HG03025 (cell line): ENCODE results near the gene HSDL1.
A peak's percentile ranks its signal among the peaks of the same experiment; 100 is the strongest.

Source experiments
- ATAC-seq: cut with Tn5 transposase; IDR thresholded peaks from one replicate; pipeline ENCODE4 v1.9.1; 2021; ENCODE audit warnings: mild to moderate bottlenecking, moderate library complexity; ENCODE audit not compliant: unreplicated experiment, low FRiP score

The HSDL1 gene

GRCh38 chr16:84144859-84145639 lies at the start of gene HSDL1, which contains the start of gene DNAAF1:
TSS of gene HSDL1 (minus strand) at chr16:84145177. CDS start at chr16:84131321, 13,856 bp downstream.
TSS of gene DNAAF1 (plus strand) at chr16:84145308. CDS start at chr16:84145441, 133 bp downstream.
- peak; percentile 80 for ATAC-seq

DNA sequence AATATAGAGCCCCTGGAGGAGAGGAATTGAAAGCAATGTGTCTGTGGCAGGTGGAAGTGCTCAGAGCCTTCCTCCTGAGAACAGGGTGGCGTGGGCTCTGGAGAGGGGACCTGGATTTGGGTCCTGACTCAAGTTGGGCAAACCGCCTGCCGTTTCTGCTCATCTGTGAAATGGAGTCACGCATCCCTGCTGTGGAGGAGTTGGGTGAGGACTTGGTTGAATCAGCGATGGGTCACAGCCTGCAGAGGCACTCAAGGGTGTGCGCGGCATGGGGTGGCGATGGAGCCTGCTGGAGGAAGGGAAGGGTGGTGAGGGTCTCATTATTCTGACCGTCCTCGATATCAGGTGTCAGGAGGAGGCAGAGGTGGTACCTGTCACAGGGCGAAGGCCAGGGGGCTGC lies 49.0 kb upstream of the HSDL1 start:
- ATAC-seq, result no peak

DNA sequence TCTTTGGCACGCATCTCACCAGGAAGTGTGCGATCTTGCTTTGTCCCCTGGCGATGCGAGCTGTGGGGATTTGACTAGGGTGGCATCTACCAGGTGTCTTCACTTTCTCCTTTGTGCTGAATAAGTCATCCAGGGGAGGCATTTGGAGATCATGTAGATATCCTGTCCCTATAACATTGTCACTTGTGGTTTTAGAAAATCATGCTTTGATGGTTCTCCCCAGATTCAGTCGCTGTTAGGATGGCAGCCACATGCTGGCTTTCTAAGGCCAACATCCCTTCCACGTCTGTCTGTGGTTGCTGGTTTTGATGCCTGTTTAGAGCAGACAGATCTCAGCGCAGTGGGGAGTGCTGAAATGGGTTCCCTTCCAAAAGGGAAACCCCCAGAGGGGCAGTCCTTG lies 48.5 kb upstream of the HSDL1 start:
- ATAC-seq, result no peak

DNA sequence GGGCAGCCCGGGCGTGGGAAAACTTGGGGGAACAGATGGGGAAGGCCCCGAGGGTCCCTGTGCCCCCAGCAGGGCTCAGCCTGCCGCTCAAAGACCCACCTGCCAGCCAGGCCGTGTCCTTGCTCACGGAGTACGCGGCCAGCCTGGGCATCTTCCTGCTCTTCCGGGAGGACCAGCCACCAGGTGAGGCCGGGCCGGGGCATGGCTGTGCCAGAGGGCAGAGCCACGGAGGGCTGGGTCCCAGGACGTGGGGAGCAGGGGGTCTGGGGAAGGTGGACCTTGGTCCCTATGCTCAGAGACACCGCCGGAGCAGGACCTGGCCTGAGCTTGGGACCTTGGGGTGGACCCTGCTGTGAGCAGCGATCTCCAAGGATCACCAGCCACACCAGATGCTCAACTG lies 46.5 kb upstream of the HSDL1 start:
- no peak for ATAC-seq

GRCh38 chr16:84190731-84191388 lies 45.9 kb upstream of the HSDL1 start, which contains the start of gene ADAD2:
TSS of gene ADAD2 (plus strand) at chr16:84191157. CDS start at chr16:84191231, 74 bp downstream.
- no peak for ATAC-seq

DNA sequence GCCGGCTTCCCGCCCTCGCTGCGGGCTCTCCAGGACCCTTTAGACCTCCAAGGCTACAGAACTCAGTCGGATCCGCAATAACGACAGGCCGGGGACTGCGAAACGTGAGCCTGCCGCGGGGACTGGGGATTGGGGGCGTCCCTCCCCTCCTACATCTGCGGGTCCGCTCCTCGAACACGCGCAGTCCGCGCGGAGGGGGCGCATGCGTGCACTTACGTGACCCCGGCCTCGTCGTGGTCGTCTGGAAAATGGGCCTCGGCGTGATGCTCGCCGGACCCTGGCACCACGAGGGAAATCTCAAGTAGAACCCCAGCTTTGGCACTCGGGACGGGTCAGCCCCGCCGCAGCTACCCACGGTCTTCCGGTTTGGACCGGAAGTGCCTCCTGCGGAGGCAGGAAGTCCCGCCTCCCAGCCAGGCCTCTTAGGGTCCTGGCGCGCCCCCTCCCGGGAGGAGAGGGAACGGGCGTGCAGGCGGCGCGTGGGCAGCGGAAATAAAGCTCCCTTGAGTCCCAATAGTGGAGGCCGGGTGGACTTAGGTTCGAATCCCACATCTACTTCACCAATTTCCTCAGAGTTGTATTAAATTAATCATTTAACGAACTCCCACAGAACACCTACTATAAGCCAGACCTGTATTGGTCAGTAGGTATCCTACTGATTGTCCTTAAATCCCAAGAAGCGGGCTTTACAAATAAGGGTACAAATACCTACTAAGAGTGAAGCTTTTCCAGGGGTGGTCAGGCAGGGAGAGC lies 41.9 kb upstream of the HSDL1 start, which contains the start of gene TAF1C:
TAF1C (minus strand) TSS at position 373 of the 753 bp plus-strand sequence. CDS start 2,069 bp downstream, outside the sequence.
- peak; percentile 80 for ATAC-seq

DNA sequence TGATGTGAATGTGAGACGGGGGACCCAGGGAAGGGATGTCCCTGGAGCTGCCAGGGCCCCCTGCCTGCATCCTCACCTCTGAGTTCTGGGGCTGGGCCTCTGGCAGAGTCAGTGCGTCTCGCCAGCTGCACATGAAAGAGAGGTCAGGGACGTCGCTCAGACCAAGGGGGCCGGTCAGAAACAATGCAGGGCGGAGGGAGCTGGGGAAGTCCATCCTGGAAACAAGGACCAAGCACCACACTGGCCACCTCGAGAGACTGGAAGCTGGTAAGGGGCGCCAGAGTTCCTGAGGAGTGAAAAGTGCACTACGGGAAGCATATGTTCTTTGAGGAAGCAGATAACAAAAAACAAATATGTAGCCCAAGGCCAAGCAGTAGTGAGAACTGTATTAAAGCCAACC lies 39.8 kb upstream of the HSDL1 start:
- no peak for ATAC-seq

GRCh38 chr16:84183911-84184591 lies 39.1 kb upstream of the HSDL1 start:
- no peak for ATAC-seq

GRCh38 chr16:84183572-84183875 lies 38.5 kb upstream of the HSDL1 start:
- ATAC-seq, result no peak

DNA sequence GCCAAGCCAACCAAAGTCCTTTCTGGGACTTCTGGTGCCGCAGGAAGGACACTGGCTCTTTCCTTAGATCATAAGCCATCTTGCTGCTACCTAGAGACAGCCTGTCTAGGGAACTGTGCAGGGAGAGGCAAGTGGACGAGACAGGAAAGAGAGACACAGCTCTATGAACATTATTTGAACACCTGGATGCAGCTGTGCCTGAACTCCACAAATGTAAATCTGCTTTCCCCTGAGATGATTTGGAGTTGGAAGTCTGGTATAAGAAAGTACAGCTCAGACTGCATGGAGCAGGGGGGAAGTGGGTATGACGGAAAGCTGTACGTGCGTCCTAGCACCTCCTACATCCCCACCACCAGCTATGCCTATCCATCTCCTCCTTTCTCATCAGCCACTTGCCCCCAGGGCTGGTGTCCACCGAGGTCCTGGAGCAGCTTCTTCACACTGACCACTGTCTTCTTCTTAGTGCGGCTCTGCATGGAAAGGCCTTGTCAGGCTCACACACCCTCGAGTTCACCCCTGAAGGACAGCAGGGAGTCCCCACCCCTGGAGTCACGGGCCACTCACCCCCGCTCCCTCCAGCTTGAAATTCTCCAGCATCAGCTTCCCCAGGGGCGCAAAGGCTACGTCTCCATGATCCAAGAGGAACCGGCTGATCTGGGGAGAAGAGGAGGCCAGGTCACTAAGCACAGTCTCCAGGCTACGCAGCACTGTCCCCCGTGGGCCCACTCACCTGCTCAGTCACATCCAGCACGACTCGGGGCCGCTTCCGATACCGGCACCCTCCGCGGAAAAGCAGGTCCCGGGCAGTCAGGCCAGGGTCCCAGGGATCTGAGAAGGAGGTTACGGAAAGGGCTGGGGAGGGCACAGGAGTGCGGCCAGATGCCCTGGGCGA lies 37.9 kb upstream of the HSDL1 start:
- ATAC-seq, result no peak

DNA sequence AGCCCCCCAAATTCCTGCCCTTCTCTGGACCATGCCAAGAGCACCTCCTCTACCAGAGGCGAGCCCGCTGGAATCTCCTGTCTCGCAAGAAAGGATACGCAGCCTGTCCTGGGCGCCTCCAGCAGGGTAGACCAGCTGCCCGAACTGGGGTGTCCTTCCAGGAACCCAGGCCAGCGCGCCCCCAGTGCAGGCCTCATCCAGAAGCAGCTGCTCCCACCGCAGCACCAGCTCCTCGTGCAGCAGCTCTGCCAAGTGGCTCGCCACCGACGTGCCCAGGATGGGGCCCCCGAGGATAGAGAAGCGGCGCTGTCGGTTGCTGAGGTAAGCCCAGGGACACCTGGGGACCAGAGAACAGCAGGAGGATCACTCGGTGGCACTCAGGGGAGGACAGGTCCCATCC lies 37.1 kb upstream of the HSDL1 start:
- no peak for ATAC-seq

- ATAC-seq, result no peak
These were observed 36.4 kb upstream of the HSDL1 start for GRCh38 chr16:84181144-84181915.

- no peak for ATAC-seq
These were observed 35.7 kb upstream of the HSDL1 start for GRCh38 chr16:84180519-84181140.

- ATAC-seq, result no peak
These were observed 34.8 kb upstream of the HSDL1 start for GRCh38 chr16:84179612-84180320.

DNA sequence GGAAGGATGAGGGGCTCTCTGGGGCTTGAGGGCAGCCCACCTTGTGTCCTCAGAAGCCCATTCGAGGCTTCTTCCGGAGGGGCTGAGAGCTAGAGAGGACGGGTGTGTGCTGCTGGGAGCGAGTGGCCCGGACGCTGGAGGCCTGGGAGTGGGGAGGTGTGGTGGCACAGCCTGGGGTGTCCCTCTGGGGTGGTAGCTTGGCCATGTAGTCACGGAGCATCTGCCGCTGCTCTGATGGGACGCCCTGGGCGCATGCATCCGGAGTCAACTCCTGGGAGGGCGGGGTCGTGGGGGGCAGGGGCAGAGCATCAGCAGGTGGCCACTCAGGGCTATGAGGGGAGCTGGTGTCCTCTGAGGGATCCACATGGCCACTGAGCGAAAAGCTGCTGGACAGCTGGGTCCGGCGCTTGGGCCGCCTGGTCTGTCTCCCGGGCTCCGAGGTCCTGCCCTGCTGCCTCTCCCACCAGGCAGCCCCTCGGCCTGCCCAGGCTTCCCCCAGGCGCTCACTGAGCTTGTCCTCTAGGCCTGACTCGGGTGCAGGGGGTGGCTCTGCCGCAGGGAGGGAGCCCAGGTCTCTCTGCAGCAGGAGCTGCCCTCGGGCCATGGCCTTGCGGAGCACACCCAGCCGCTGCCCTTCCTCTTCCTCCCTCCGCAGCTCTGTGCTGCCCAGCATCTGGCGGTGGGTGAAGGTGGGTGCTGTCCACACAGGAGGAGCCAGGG lies 34.1 kb upstream of the HSDL1 start:
- no peak for ATAC-seq

DNA sequence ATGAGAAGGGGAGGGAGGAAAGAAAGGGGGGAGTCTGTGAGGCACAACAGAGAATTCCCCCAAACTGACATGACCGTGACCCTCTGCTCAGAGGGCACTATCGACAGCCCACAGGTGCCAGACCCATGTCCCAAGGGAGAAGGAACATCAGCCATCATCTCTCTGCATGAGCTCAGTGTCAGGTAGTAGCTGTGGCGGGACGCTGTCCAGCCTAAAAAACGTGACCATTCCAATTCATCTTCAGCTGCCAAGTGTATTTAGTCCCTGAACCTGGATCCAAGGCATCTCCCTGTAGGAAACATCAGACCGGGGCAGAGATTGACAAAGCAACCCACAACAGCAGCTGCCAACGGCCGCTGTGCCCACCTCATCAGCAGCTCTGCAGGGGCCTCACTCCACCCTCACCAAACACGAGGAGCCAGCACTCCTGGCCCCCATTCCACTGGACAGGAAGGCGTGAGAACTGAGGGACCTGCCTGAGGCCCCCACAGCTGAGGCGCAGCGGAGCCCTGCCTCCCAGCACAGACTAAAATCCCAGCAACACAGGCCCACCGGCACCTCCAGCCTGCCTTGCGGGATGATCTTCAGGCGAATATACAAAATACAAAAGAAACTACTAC lies 33.3 kb upstream of the HSDL1 start:
- no peak for ATAC-seq

GRCh38 chr16:84177741-84178073 lies 32.7 kb upstream of the HSDL1 start:
- no peak for ATAC-seq
